ENCODE data around the gene PTH1R. TPM values are rescaled to one million over a fixed set of nuclear protein-coding genes. Genes with fewer than 3 reads are reported as not detected.
A peak's percentile ranks its signal among the peaks of the same experiment; 100 is the strongest.
"Not testable (repeated sequence)": the region's sequence is repeated elsewhere in the genome, so short reads cannot be mapped to it uniquely, and the experiment has no call there.

PTH1R gene
- total RNA-seq, 8 experiments from 2014 or later: 0.46 to 7.8 (median 0.97) TPM; not detected in 2

GRCh38 chr3:46907960-46908293, 30.4 kb downstream of the PTH1R start:
- in situ Hi-C loops (cut with MboI; ENCODE audit: low pct_unique_long_range_greater_than_20kb in 2 of 9, low sequenced_read_pairs in 9 of 9, unreplicated experiment in 9 of 9): loop anchor here in 2 of 9 experiments (25.0 kb wide), 2 partner anchors 196 to 421 kb away; partner anchors contain the start of genes PRSS50 (in 2 of the 2), TMIE (in 2 of the 2) and RTP3 (in 1 of the 2)
- ATAC-seq (replicated peaks in 6 of 8): no peak
- Histone ChIP-seq H3K27ac (no peak overlapping the region), H3K4me3 (no peak overlapping the region), H3K4me1 (replicated peaks in 1 of 2) (peaks cover 0 to 2% of the 10 kb centered on the region in 2 donors)
- 13 to 29% methylated on average over 1 of the region's 1 CpG; no CpG with 5 or more reads in 8 of the 10 experiments for WGBS, 10 experiments

DNA sequence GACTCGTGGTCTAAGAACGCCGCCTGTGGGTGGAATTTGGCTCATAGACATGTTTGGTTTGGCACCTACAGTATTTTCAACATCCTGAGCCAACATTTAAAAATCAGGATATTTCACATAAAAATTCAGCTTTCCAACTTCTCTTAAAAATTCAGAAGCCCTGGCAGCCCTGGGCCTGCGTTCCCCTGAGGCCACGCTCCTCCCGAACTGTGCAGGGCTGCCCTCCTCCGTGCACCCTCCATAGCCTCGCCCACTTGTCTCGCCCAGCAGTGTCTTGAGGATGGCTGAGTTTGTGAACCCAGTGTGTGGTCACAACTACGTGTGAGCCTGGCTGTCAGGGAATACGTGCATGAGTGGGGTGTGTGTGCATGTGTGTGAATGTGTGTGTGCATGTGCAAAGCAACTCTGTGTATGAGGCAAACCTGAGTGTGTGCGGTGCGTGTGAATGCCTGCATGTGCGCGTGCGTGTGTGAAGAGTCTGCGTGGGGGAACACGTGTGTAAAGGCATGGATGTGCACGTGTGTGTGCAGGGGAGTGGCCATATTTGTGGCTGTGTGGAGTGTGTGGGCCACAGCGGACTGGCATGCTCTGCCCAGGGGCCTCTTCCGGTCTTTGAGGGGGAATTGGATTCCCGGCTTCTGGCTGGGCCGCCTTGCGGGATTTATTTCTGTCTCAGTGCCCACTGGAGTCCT, 30.9 kb downstream of the PTH1R start:
- Histone ChIP-seq H3K27ac (no peak overlapping the region), H3K4me3 (no peak overlapping the region), H3K4me1 (replicated peaks in 1 of 2) (peaks cover 0 to 2% of the 10 kb centered on the region in 2 donors)
- in situ Hi-C loops (cut with MboI; ENCODE audit: low pct_unique_long_range_greater_than_20kb in 2 of 9, low sequenced_read_pairs in 9 of 9, unreplicated experiment in 9 of 9): loop anchor here in 2 of 9 experiments (25.0 kb wide), 2 partner anchors 196 to 421 kb away; partner anchors contain the start of genes PRSS50 (in 2 of the 2), TMIE (in 2 of the 2) and RTP3 (in 1 of the 2)
- 14 to 94% (median 60%) methylated on average over 1 to 9 of the region's 24 CpGs; no CpG with 5 or more reads in 4 of the 10 experiments for WGBS, 10 experiments
- ATAC-seq (replicated peaks in 6 of 8): peak in 3 of 8 experiments; percentile 5 to 24 (median 11)

DNA sequence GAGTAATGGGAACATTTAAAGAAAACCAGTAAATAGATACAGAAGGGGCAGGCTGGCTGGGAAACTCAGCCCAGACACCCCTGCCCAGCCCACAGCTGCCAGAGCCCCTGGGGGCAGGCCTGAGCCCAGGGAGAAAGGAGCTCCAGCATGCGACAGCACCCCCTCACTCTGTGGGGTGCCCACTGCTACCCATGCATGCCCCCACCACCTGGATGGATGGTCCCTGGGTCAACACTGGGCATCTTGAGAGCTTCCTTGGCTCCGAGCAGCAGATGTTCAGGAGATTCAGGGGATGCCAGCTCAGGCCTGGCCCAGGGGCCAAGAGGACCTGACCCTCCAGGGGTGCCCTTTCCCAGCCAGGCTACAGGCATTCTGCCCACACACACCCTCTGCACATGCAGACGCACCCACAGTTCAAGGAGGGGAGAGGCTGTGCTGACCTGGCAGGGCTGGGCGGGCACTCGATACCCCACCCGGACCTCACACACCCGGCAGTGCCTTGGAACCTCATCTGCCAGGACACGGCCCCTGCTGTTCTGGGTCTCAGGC, 31.5 kb downstream of the PTH1R start:
- no CpG with 5 or more reads among the region's 8 CpGs for WGBS, 10 experiments
- Histone ChIP-seq H3K4me3 (no peak overlapping the region), H3K4me1 (replicated peaks in 1 of 2) (peaks cover 0 to 2% of the 10 kb centered on the region in 2 donors), H3K27ac (no peak overlapping the region)
- in situ Hi-C loops (cut with MboI; ENCODE audit: low pct_unique_long_range_greater_than_20kb in 2 of 9, low sequenced_read_pairs in 9 of 9, unreplicated experiment in 9 of 9): loop anchor here in 2 of 9 experiments (25.0 kb wide), 2 partner anchors 197 to 422 kb away; partner anchors contain the start of genes PRSS50 (in 2 of the 2), TMIE (in 2 of the 2) and RTP3 (in 1 of the 2)
- ATAC-seq (replicated peaks in 6 of 8): peak in 3 of 8 experiments; percentile 26 to 35 (median 31)

DNA sequence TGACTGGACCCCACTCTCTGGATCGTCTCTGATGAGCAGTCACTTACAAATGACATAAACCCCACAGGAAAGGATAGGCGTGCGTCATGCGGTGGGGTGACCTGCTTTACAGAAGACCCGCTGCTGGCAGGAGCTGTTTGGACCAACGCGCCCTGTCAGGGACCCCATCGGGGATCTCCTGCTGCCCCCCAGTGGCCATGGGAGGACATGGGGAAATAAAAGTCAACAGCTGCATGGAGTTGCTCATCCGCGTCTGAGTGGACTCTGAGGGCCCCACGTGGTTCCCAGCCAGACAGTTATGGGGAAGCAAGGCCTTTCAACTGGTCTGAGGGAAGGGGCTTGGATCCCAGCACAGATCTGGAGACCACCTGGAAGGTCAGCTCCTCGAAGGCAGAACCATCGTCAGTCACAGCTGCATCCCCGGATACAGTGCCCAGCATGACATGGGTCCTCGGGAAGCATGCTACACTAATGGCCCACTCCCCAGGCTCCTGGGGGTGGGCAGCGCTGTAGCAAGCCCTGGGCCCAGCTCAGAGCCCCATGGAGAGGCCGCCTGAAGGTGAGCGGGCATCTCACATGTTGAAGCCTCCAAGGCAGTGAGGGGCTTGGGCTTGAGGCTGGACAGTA, 32.1 kb downstream of the PTH1R start:
- peaks cover 0 to 2% of the 10 kb centered on the region in 2 donors for H3K4me1 ChIP-seq (replicated peaks in 1 of 2)
- whole genome bisulfite sequencing, 10 experiments: 0 to 52% (median 3%) methylated on average over 1 to 4 of the region's 18 CpGs; no CpG with 5 or more reads in 4 of the 10 experiments
- in situ Hi-C loops (cut with MboI; ENCODE audit: low pct_unique_long_range_greater_than_20kb in 2 of 9, low sequenced_read_pairs in 9 of 9, unreplicated experiment in 9 of 9): loop anchor here in 2 of 9 experiments (25.0 kb wide), 2 partner anchors 197 to 422 kb away; partner anchors contain the start of genes PRSS50 (in 2 of the 2), TMIE (in 2 of the 2) and RTP3 (in 1 of the 2)
- H3K27ac ChIP-seq: no peak overlapping the region
- no peak overlapping the region for H3K4me3 ChIP-seq
- peak; percentile 83 to 96 (median 93) for ATAC-seq (replicated peaks in 6 of 8)

GRCh38 chr3:46910166-46910760, 32.7 kb downstream of the PTH1R start:
- Histone ChIP-seq H3K27ac (no peak overlapping the region), H3K4me1 (replicated peaks in 1 of 2) (peaks cover 0 to 2% of the 10 kb centered on the region in 2 donors), H3K4me3 (no peak overlapping the region)
- WGBS, 10 experiments: 67 to 90% (median 80%) methylated on average over 1 to 2 of the region's 6 CpGs; no CpG with 5 or more reads in 6 of the 10 experiments
- in situ Hi-C loops (cut with MboI; ENCODE audit: low pct_unique_long_range_greater_than_20kb in 2 of 9, low sequenced_read_pairs in 9 of 9, unreplicated experiment in 9 of 9): loop anchor here in 2 of 9 experiments (25.0 kb wide), 2 partner anchors 198 to 423 kb away; partner anchors contain the start of genes PRSS50 (in 2 of the 2), TMIE (in 2 of the 2) and RTP3 (in 1 of the 2)
- ATAC-seq (replicated peaks in 6 of 8): no peak

GRCh38 chr3:46910914-46911313, 33.4 kb downstream of the PTH1R start:
- H3K4me3 ChIP-seq; H3K27ac ChIP-seq; H3K4me1 ChIP-seq (replicated peaks in 1 of 2); ATAC-seq (replicated peaks in 6 of 8): not testable (repeated sequence)
- in situ Hi-C loops (cut with MboI; ENCODE audit: low pct_unique_long_range_greater_than_20kb in 2 of 9, low sequenced_read_pairs in 9 of 9, unreplicated experiment in 9 of 9): loop anchor here in 2 of 9 experiments (25.0 kb wide), 2 partner anchors 199 to 424 kb away; partner anchors contain the start of genes PRSS50 (in 2 of the 2), TMIE (in 2 of the 2) and RTP3 (in 1 of the 2)
- 60 to 100% (median 91%) methylated on average over 1 to 10 of the region's 10 CpGs for WGBS, 10 experiments

DNA sequence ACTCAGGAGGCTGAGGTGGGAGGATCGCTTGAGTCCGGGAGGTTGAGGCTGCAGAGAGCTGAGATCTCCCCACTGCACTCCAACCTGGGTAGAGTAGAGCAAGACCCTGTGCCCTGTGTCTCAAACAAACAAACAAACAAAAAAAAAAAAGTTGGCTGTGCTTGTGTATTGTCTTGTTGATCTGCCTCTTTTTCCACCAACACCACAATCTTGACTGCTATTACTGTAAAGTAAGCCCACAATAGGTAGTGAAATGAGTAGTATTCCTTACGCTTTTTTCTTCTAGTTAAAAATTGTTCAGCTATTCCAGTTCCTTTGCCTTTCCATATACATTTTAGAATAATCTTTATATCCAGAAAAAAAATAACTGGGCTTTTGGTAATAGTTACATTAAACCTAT, 35.5 kb downstream of the PTH1R start:
- in situ Hi-C loops (cut with MboI; ENCODE audit: low pct_unique_long_range_greater_than_20kb in 2 of 9, low sequenced_read_pairs in 9 of 9, unreplicated experiment in 9 of 9): loop anchor here in 2 of 9 experiments (25.0 kb wide), 2 partner anchors 201 to 426 kb away; partner anchors contain the start of genes PRSS50 (in 2 of the 2), TMIE (in 2 of the 2) and RTP3 (in 1 of the 2)
- H3K4me1 ChIP-seq (replicated peaks in 1 of 2): peaks cover 0 to 2% of the 10 kb centered on the region in 2 donors
- WGBS, 10 experiments: 84 to 100% (median 100%) methylated on average over 1 to 3 of the region's 3 CpGs
- ATAC-seq (replicated peaks in 6 of 8): no peak
- H3K27ac ChIP-seq: no peak overlapping the region
- H3K4me3 ChIP-seq: no peak overlapping the region

- peaks cover 0 to 2% of the 10 kb centered on the region in 2 donors for H3K4me1 ChIP-seq (replicated peaks in 1 of 2)
- no peak overlapping the region for H3K4me3 ChIP-seq
- no peak overlapping the region for H3K27ac ChIP-seq
- peak in 2 of 8 experiments; percentile 17 to 20 for ATAC-seq (replicated peaks in 6 of 8)
- WGBS, 10 experiments: 42 to 100% (median 87%) methylated on average over 2 to 6 of the region's 8 CpGs; no CpG with 5 or more reads in 1 of the 10 experiments
- in situ Hi-C loops (cut with MboI; ENCODE audit: low pct_unique_long_range_greater_than_20kb in 2 of 9, low sequenced_read_pairs in 9 of 9, unreplicated experiment in 9 of 9): loop anchor here in 2 of 9 experiments (25.0 kb wide), 2 partner anchors 201 to 426 kb away; partner anchors contain the start of genes PRSS50 (in 2 of the 2), TMIE (in 2 of the 2) and RTP3 (in 1 of the 2)
These were observed 36.1 kb downstream of the PTH1R start for GRCh38 chr3:46913644-46914043.

GRCh38 chr3:46914849-46915248, 37.3 kb downstream of the PTH1R start:
- in situ Hi-C loops (cut with MboI; ENCODE audit: low pct_unique_long_range_greater_than_20kb in 2 of 9, low sequenced_read_pairs in 9 of 9, unreplicated experiment in 9 of 9): loop anchor here in 2 of 9 experiments (25.0 kb wide), 2 partner anchors 203 to 428 kb away; partner anchors contain the start of genes PRSS50 (in 2 of the 2), TMIE (in 2 of the 2) and RTP3 (in 1 of the 2)
- ATAC-seq (replicated peaks in 6 of 8): no peak

GRCh38 chr3:46915297-46915822, 37.8 kb downstream of the PTH1R start:
- Histone ChIP-seq H3K4me1 (replicated peaks in 1 of 2) (no peaks in the 10 kb centered on the region), H3K4me3 (no peak overlapping the region), H3K27ac (no peak overlapping the region)
- in situ Hi-C loops (cut with MboI; ENCODE audit: low pct_unique_long_range_greater_than_20kb in 2 of 9, low sequenced_read_pairs in 9 of 9, unreplicated experiment in 9 of 9): loop anchor here in 2 of 9 experiments (25.0 kb wide), 2 partner anchors 203 to 428 kb away; partner anchors contain the start of genes PRSS50 (in 2 of the 2), TMIE (in 2 of the 2) and RTP3 (in 1 of the 2)
- WGBS, 10 experiments: 20 to 100% (median 92%) methylated on average over 1 to 7 of the region's 8 CpGs
- no peak for ATAC-seq (replicated peaks in 6 of 8)

More at GRCh38 chr3:46914849-46915248, 37.3 kb downstream of the PTH1R start:
- no peak overlapping the region for H3K4me3 ChIP-seq
- WGBS, 10 experiments: 73 to 100% (median 88%) methylated on average over 1 to 7 of the region's 7 CpGs; no CpG with 5 or more reads in 2 of the 10 experiments
- no peak overlapping the region for H3K27ac ChIP-seq
- H3K4me1 ChIP-seq (replicated peaks in 1 of 2): no peaks in the 10 kb centered on the region

- in situ Hi-C loops (cut with MboI; ENCODE audit: low pct_unique_long_range_greater_than_20kb in 2 of 9, low sequenced_read_pairs in 9 of 9, unreplicated experiment in 9 of 9): loop anchor here in 2 of 9 experiments (25.0 kb wide), 2 partner anchors 204 to 429 kb away; partner anchors contain the start of genes PRSS50 (in 2 of the 2), TMIE (in 2 of the 2) and RTP3 (in 1 of the 2)
- peak in 1 of 8 experiments; percentile 17 for ATAC-seq (replicated peaks in 6 of 8)
- Histone ChIP-seq H3K4me3 (no peak overlapping the region), H3K27ac (no peak overlapping the region), H3K4me1 (replicated peaks in 1 of 2) (no peaks in the 10 kb centered on the region)
- WGBS, 10 experiments: 17 to 100% (median 80%) methylated on average over 1 of the region's 1 CpG
These were observed 38.8 kb downstream of the PTH1R start for GRCh38 chr3:46916278-46916677.
